SH-SY5Y (cell line): ENCODE data around the gene C2orf15.

Source experiments
- GATA2 ChIP-seq: IDR thresholded peaks from 2 replicates; pipeline ENCODE4 v1.6.1; 2011; ENCODE audit warnings: mild to moderate bottlenecking, low read depth, low read length
- GATA3 ChIP-seq: IDR thresholded peaks from 2 replicates; pipeline ENCODE4 v1.6.1; 2011; ENCODE audit warnings: low read depth, mild to moderate bottlenecking, low read length, moderate library complexity

C2orf15 gene

GRCh38 chr2:99141110-99142108 lies at the start of gene C2orf15:
Gene C2orf15, plus strand, starts transcription at chr2:99141707. Its CDS starts 8,852 bp downstream, at chr2:99150559.
- TF ChIP-seq GATA3 (no peak), GATA2 (no peak; the same call in 1 of the 2 replicates)

- TF ChIP-seq GATA3 = no peak
- no peak for TF ChIP-seq GATA2
Observed at GRCh38 chr2:99096728-99097127, 44.8 kb upstream of the C2orf15 start.

DNA sequence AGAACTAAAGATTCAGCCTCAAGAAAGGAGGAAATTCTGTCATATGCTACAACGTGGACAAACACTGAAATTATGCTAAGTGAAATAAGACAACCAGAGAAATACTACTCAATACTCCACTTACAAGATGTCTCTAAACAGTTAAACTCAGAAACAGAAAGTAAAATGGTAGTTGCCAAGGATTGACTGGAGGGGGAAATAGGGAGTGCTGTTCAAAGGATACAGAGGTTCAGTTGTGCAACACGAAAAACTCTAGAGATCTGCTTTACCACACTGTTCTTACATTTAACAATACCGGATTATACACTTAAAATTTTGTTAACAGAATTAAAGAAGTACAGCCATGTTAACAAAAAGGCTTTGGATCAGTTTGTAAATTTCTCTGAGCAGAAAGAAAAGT lies 39.8 kb upstream of the C2orf15 start:
- no peak for TF ChIP-seq GATA2
- TF ChIP-seq GATA3 = no peak

- TF ChIP-seq GATA2 = no peak
- TF ChIP-seq GATA3 = no peak
Observed at GRCh38 chr2:99104006-99104405, 37.5 kb upstream of the C2orf15 start.

DNA sequence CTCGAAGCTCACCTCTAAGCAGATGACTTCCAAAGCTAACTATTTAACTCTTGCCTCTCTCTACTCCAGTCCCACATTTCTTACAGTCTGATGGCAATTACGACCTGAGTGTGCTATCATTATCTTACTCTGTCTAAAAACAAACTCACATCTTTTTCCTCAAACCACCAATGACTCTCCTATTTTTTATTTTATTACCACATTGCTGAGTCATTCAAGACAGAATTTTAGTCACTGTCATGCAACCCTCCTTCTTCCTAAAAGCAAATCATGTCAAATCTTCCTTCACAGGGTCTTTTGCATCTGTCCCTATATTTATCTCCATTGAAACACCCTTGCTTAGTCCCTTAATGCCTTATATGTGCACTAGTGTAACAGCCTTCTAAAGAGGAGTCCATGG lies 34.6 kb upstream of the C2orf15 start:
- TF ChIP-seq GATA3 = no peak
- TF ChIP-seq GATA2 = no peak

DNA sequence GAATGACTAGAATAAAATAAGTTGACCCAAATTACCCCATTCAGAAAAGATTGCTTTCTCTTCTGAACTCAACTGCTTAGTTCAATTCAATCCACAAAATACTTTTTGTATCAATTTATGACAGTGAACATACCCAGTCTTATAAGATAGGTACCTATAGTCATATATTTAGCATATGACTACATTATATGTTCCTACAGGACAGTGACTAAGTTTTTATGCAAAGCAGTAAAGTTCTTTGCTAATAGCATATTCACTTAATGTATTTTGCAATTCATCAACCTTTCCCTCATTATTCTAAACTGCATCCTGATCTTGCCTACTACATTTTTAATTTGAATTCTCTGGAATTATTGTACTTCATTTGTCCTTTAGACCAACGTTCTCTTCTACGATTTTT lies 30.3 kb upstream of the C2orf15 start:
- TF ChIP-seq GATA2 (no peak), GATA3 (no peak)

- no peak for TF ChIP-seq GATA2
- TF ChIP-seq GATA3 = no peak
Observed at GRCh38 chr2:99111945-99112344, 29.6 kb upstream of the C2orf15 start.

DNA sequence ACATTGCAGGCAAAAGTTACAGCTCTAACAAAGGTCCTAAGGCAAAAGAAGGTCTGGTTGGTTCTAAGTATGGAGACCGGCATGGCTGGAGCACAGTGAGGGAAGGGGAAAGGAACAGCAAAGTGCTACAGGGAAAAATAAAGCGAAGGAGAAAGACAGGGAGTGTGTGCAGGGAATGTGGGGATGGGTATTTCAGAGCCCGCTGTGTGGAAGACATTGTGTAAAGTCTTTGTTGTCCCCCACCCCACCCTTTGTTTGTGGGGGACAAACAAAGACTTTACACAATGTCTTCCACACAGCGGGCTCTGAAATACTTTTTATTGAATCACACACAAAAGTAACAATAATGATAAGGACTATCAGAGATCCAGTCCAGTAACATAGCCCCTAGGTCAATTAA lies 28.9 kb upstream of the C2orf15 start:
- TF ChIP-seq GATA3 (no peak), GATA2 (no peak)

GRCh38 chr2:99127981-99128380 lies 13.5 kb upstream of the C2orf15 start:
- TF ChIP-seq GATA2 = no peak
- TF ChIP-seq GATA3 = no peak

DNA sequence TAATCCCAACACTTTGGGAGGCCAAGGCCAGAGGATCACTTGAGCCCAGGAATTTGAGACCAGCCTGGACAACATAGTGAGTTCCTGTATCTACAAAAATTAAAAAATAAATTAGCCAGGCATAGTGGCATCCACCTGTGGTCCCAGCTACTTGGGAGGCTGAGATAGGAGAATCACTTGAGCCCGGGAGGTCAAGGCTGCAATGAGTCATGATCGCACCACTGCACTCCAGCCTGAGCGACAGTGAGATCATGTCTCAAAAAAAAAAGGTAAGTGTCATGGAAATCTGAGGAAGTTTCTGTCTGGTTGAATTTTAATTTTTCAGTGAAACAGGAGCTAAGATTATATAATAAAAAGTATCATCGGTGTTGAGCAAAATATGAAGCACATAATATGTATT lies 2.5 kb upstream of the C2orf15 start:
- TF ChIP-seq GATA3 (no peak), GATA2 (no peak)

DNA sequence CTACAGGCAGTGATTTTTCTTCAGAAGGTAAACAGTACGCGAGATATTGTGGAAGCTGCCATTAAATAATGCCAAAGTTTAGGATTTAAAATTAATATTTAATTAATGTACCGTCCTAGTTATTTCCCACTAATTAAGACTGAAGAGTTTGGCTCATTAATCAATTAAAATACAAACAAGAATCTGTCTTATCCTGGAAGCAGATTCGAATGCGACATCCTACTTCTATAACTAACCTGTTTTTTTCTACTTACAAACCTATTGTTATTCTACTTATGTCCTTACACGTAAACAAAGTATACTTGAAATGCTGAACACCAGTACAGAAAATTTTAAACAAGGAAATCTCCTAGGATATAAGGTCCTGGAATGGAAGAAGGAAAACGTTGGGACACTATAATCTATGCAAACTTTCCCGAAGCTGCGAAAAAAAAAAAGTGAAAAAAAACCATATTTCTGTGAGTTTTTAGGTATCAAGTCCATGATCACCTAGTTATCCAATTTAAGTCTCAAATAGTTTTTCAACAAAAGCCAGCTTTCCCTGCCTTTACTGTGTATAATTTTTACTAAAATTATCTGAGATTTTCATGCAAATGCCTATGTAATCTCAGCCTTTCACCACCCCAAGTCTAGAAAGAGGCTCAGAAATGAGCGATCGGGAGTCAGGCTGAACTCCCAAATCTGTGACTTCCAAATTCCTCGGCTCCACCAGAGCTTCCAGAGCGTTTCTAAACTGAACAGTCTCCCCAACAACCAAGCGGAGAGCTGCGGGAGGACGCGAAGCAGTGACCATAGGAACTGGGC lies 1.2 kb upstream of the C2orf15 start:
- TF ChIP-seq GATA3 = no peak
- TF ChIP-seq GATA2 = no peak

- TF ChIP-seq GATA3 = no peak
- TF ChIP-seq GATA2 = no peak
Observed at GRCh38 chr2:99140860-99141109, 722 bp upstream of the C2orf15 start.

GRCh38 chr2:99150706-99151105 lies 9.2 kb downstream of the C2orf15 start:
- no peak for TF ChIP-seq GATA2
- TF ChIP-seq GATA3 = no peak

DNA sequence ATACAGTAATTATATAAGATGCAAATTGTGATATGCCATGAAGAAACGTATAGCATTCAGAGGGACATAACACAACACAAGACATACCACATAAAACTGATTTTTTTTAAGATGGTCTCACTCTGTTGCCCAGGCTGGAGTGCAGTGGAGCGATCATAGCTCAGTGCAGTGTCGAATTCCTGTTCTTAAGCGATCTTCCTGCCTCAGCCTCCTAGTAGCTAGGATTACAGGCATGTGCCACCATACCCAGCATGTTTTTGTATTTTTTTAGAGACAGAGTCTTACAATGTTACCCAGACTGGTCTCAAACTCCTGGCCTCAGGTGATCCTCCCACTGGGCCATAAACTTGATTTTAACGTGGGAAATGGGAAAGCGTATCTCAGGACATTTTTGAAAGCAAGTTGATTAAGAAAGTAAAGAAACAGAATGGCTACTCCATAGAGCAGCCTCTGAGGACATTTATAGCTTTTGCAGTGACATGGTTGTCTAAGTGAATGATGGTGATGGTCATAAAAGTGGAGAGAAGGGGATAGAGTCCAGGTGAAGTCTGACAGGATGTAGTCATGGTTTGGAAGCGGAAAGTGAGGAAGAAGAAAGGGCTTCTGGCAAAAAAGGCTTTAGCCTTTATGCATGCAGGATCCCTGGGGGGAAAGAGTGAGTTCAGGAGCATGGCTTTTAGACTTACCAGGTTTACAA lies 10.8 kb downstream of the C2orf15 start:
- TF ChIP-seq GATA3 (no peak), GATA2 (no peak)

GRCh38 chr2:99153921-99154604 lies 12.6 kb downstream of the C2orf15 start:
- TF ChIP-seq GATA3 = no peak
- TF ChIP-seq GATA2 = no peak
